Progenitor cell of endocrine pancreas (in vitro differentiated cells): ENCODE measurements around the gene ZBTB42. TPM values are rescaled to one million over a fixed set of nuclear protein-coding genes. Genes with fewer than 3 reads are reported as not detected.
A peak's percentile ranks its signal among the peaks of the same experiment; 100 is the strongest.

ENCODE experiments used
- DNase-seq: peaks from one replicate; pipeline ENCODE4 v3.0.0; 2021; ENCODE audit warnings: low spot score; ENCODE audit not compliant: unreplicated experiment
- H3K27ac Mint-ChIP-seq: 2 replicates; pipeline ENCODE4 v1.8.0; 2021; ENCODE audit warnings: mild to moderate bottlenecking, moderate library complexity, mixed read lengths
- H3K27me3 Mint-ChIP-seq: 2 replicates; pipeline ENCODE4 v1.8.0; 2021; ENCODE audit warnings: mixed read lengths
- H3K36me3 Mint-ChIP-seq: 2 replicates; pipeline ENCODE4 v1.8.0; 2022; ENCODE audit warnings: mixed read lengths; ENCODE audit not compliant: insufficient read depth
- H3K4me1 Mint-ChIP-seq: 2 replicates; pipeline ENCODE4 v1.8.0; 2021; ENCODE audit warnings: low read depth, mixed read lengths
- H3K4me3 Mint-ChIP-seq: 2 replicates; pipeline ENCODE4 v1.8.0; 2021; ENCODE audit warnings: low read depth, mild to moderate bottlenecking, moderate library complexity, mixed read lengths
- H3K9me3 Mint-ChIP-seq: 2 replicates; pipeline ENCODE4 v1.8.0; 2021; ENCODE audit warnings: low read depth, mixed read lengths
- CTCF ChIP-seq: fragments of 200-600 bp; sonication (generic); IDR thresholded peaks from one replicate; pipeline ENCODE4 v1.5.0; 2021; ENCODE audit warnings: antibody characterized with exemption, mild to moderate bottlenecking; ENCODE audit not compliant: unreplicated experiment
- total RNA-seq: library from RNA; stranded (reverse); gene quantifications from 2 replicates; pipeline ENCODE4 v1.2.1, GENCODE V29; 2021

The ZBTB42 gene
- total RNA-seq, 1 donor from 2014 or later = 12.3 TPM

- Mint-ChIP-seq H3K27me3 (no peaks in the 10 kb centered on the region), H3K9me3 (no peaks in the 10 kb centered on the region), H3K36me3 (peaks cover 4% of the 10 kb centered on the region), H3K4me3 (peak overlapping the region; percentile 77), H3K4me1 (peaks cover 17% of the 10 kb centered on the region), H3K27ac (peak overlapping the region; percentile 92)
- DNase-seq = no peak
- no peak for TF ChIP-seq CTCF
Observed at GRCh38 chr14:104753528-104754212, 47.2 kb upstream of the ZBTB42 start.

GRCh38 chr14:104754213-104754851 lies 46.6 kb upstream of the ZBTB42 start:
- Mint-ChIP-seq H3K4me1 (peaks cover 16% of the 10 kb centered on the region), H3K4me3 (peak overlapping the region; percentile 77), H3K36me3 (peaks cover 6% of the 10 kb centered on the region), H3K27ac (peak overlapping the region; percentile 92), H3K27me3 (no peaks in the 10 kb centered on the region), H3K9me3 (no peaks in the 10 kb centered on the region)
- DNase-seq = no peak
- TF ChIP-seq CTCF = no peak

DNA sequence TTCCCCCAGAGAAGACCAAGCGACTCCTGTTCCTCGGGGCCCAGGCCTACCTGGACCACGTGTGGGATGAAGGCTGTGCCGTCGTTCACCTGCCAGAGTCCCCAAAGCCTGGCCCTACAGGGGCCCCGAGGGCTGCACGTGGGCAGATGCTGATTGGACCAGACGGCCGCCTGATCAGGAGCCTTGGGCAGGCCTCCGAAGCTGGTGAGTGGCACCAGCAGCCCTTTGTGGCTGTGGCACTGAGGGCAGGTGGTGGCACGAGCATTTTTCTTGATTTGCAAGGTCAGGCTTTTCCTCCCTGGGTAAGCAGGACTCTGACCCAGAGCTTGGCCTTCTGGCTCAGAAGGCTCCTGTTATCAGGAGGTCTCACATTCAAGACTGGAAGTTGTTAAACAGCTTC lies 45.3 kb upstream of the ZBTB42 start:
- no peaks in the 10 kb centered on the region for H3K9me3 Mint-ChIP-seq
- H3K4me3 Mint-ChIP-seq = no peak overlapping the region
- H3K27me3 Mint-ChIP-seq = no peaks in the 10 kb centered on the region
- H3K4me1 Mint-ChIP-seq = peaks cover 16% of the 10 kb centered on the region
- no peak for DNase-seq
- H3K27ac Mint-ChIP-seq = no peak overlapping the region
- peaks cover 7% of the 10 kb centered on the region for H3K36me3 Mint-ChIP-seq
- no peak for TF ChIP-seq CTCF

DNA sequence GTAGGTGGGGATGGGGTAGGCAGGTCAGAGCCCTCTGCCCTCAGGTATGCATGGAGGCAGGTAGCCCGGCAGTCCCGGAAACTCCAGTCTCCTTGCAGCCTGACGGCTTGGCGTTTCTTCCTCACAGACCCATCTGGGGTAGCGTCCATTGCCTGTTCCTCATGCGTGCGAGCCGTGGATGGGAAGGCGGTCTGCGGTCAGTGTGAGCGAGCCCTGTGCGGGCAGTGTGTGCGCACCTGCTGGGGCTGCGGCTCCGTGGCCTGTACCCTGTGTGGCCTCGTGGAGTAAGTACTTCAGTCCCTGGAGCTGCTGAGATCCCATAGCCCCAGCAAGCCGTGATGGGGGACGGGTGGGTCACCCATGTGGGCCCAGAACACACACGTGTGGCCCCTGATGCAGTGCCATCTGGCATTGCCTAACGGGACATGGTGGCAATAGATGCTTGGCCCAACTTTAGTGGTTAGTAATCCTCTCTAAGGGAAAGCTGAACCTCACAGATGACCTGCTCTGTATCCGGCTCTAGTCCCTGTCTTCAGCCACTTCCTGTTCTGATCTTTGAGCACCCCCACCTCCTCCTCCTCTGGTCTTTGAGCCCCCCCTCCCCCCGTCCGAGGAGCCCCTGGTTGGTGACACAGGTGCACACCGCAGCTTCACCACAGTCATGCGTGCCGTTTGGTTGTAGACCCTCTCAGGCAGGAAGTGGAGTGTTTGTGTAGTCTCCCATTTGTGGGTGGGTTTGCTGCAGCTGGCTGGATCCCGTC lies 44.2 kb upstream of the ZBTB42 start:
- DNase-seq = no peak
- Mint-ChIP-seq H3K4me1 (peaks cover 16% of the 10 kb centered on the region), H3K4me3 (no peak overlapping the region), H3K36me3 (peaks cover 7% of the 10 kb centered on the region), H3K27me3 (no peaks in the 10 kb centered on the region), H3K27ac (no peak overlapping the region), H3K9me3 (no peaks in the 10 kb centered on the region)
- no peak for TF ChIP-seq CTCF

DNA sequence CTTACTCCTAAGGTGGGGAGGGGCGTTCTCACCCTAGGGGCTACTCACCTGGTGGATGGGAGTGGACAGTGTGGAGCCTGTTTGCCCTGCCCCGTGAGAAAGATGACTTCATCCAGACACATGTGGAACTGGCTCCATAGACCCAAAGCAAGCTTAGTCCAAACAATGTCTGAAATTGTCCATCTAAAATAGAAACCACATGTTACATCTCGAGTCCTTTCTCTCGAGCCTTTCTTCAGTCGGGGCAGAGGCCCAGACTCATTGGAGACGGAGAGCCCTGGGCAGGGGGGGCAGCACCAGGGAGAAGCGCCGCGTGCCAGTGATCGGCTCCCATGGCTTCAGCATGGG lies 43.7 kb upstream of the ZBTB42 start:
- no peak for DNase-seq
- H3K27ac Mint-ChIP-seq = no peak overlapping the region
- peaks cover 10% of the 10 kb centered on the region for H3K36me3 Mint-ChIP-seq
- H3K4me3 Mint-ChIP-seq = no peak overlapping the region
- H3K27me3 Mint-ChIP-seq = no peaks in the 10 kb centered on the region
- peaks cover 2% of the 10 kb centered on the region for H3K9me3 Mint-ChIP-seq
- no peak for TF ChIP-seq CTCF
- H3K4me1 Mint-ChIP-seq = peaks cover 16% of the 10 kb centered on the region
